Measurements from ENCODE around the gene SEMA3B. TPM values are rescaled to one million over a fixed set of nuclear protein-coding genes. Genes with fewer than 3 reads are reported as not detected.

Gene SEMA3B
- total and polyA plus RNA-seq, 4 donors: 39.6 to 95.7 (median 61.7) TPM

GRCh38 chr3:50273689-50274065 lies 4.7 kb downstream of the SEMA3B start:
- DNase-seq: no peak
- Histone ChIP-seq H3K36me3 (ENCODE audit: control insufficient read depth in 4 of 4, insufficient read depth in 4 of 4, low read length in 4 of 4) (peaks cover 0 to 3% (median 0%) of the 10 kb centered on the region in 4 donors), H3K9ac (ENCODE audit: insufficient read depth in 1 of 2, low read length in 2 of 2) (no peak overlapping the region), H3K27ac (ENCODE audit: low read depth in 1 of 2, low read length in 1 of 2) (no peak overlapping the region), H3K4me1 (ENCODE audit: control insufficient read depth in 5 of 5, insufficient read depth in 5 of 5, low read length in 5 of 5) (peaks cover 0 to 26% (median 18%) of the 10 kb centered on the region in 5 donors), H3K9me3 (ENCODE audit: control insufficient read depth in 4 of 4, insufficient read depth in 3 of 4, low read length in 3 of 4) (no peaks in the 10 kb centered on the region), H3K4me3 (no peak overlapping the region), H3K27me3 (ENCODE audit: control insufficient read depth in 3 of 3, insufficient read depth in 3 of 3, low read length in 2 of 3) (peaks cover 0 to 38% (median 27%) of the 10 kb centered on the region in 3 donors)
- TF ChIP-seq CTCF (IDR thresholded peaks at IDR 0.05; ENCODE audit: control extremely low read depth, extremely low read depth): no peak
- ATAC-seq (ENCODE audit: insufficient read depth, low FRiP score): no peak
- WGBS, 2 donors: 49 to 55% methylated on average over 19 to 31 of the region's 31 CpGs

GRCh38 chr3:50274371-50275104 lies 5.6 kb downstream of the SEMA3B start:
- H3K9me3 ChIP-seq (ENCODE audit: control insufficient read depth in 4 of 4, insufficient read depth in 3 of 4, low read length in 3 of 4): no peaks in the 10 kb centered on the region
- H3K36me3 ChIP-seq (ENCODE audit: control insufficient read depth in 4 of 4, insufficient read depth in 4 of 4, low read length in 4 of 4): peaks cover 0 to 3% (median 0%) of the 10 kb centered on the region in 4 donors
- H3K9ac ChIP-seq (ENCODE audit: insufficient read depth in 1 of 2, low read length in 2 of 2): no peak overlapping the region
- H3K4me3 ChIP-seq: no peak overlapping the region
- TF ChIP-seq CTCF (IDR thresholded peaks at IDR 0.05; ENCODE audit: control extremely low read depth, extremely low read depth): peak; percentile 47
- peaks cover 0 to 38% (median 27%) of the 10 kb centered on the region in 3 donors for H3K27me3 ChIP-seq (ENCODE audit: control insufficient read depth in 3 of 3, insufficient read depth in 3 of 3, low read length in 2 of 3)
- H3K27ac ChIP-seq (ENCODE audit: low read depth in 1 of 2, low read length in 1 of 2): no peak overlapping the region
- DNase-seq: peak in 1 of 3 donors; percentile 67
- peaks cover 0 to 18% (median 10%) of the 10 kb centered on the region in 5 donors for H3K4me1 ChIP-seq (ENCODE audit: control insufficient read depth in 5 of 5, insufficient read depth in 5 of 5, low read length in 5 of 5)
- WGBS, 2 donors: 22 to 39% methylated on average over 25 to 26 of the region's 26 CpGs
- no peak for ATAC-seq (ENCODE audit: insufficient read depth, low FRiP score)

- WGBS, 2 donors: 26 to 58% methylated on average over 64 to 65 of the region's 65 CpGs
- peaks cover 0 to 3% (median 0%) of the 10 kb centered on the region in 4 donors for H3K36me3 ChIP-seq (ENCODE audit: control insufficient read depth in 4 of 4, insufficient read depth in 4 of 4, low read length in 4 of 4)
- H3K9me3 ChIP-seq (ENCODE audit: control insufficient read depth in 4 of 4, insufficient read depth in 3 of 4, low read length in 3 of 4): no peaks in the 10 kb centered on the region
- no peak for TF ChIP-seq CTCF (IDR thresholded peaks at IDR 0.05; ENCODE audit: control extremely low read depth, extremely low read depth)
- ATAC-seq (ENCODE audit: insufficient read depth, low FRiP score): no peak
- DNase-seq: no peak
- H3K4me1 ChIP-seq (ENCODE audit: control insufficient read depth in 5 of 5, insufficient read depth in 5 of 5, low read length in 5 of 5): peaks cover 0 to 14% (median 5%) of the 10 kb centered on the region in 5 donors
- no peak overlapping the region for H3K27ac ChIP-seq (ENCODE audit: low read depth in 1 of 2, low read length in 1 of 2)
- no peak overlapping the region for H3K4me3 ChIP-seq
- peaks cover 0 to 38% (median 27%) of the 10 kb centered on the region in 3 donors for H3K27me3 ChIP-seq (ENCODE audit: control insufficient read depth in 3 of 3, insufficient read depth in 3 of 3, low read length in 2 of 3)
- H3K9ac ChIP-seq (ENCODE audit: insufficient read depth in 1 of 2, low read length in 2 of 2): no peak overlapping the region
Observed at GRCh38 chr3:50275141-50275995, 6.4 kb downstream of the SEMA3B start.
